K562 (cell line): ENCODE measurements around the gene PTPRG.

ENCODE experiments used
- CTCF ChIP-seq, 3 experiments: IDR thresholded peaks in 2 of 3; conservative IDR thresholded peaks in 1 of 3; 2 replicates each; pipeline ENCODE4 v1.5.1; 2011 to 2012; ENCODE audit warnings: low read length in 3 of 3, mild to moderate bottlenecking in 3 of 3, control low read depth in 2 of 3, improper control_type of control experiment in 1 of 3, inconsistent platforms in 1 of 3, low read depth in 1 of 3, mixed read lengths in 1 of 3, moderate library complexity in 1 of 3; ENCODE audit not compliant: insufficient read depth in 2 of 3
- EZH2 ChIP-seq: IDR thresholded peaks from 2 replicates; pipeline ENCODE4 v1.6.1; 2012; ENCODE audit warnings: low read depth, mild to moderate bottlenecking, inconsistent platforms, low read length, borderline replicate concordance
- FOXK1 ChIP-seq: sonication (generic); formaldehyde crosslinking; IDR thresholded peaks from 2 replicates; pipeline ENCODE4 v1.8.0; 2022; ENCODE audit warnings: missing genetic modification reagents, mild to moderate bottlenecking, borderline replicate concordance
- GTF2F1 ChIP-seq: IDR thresholded peaks from 2 replicates; pipeline ENCODE4 v1.6.1; 2011; ENCODE audit warnings: low read depth, low read length, improper control_type of control experiment
- HDAC2 ChIP-seq: fragments of 450-650 bp; IDR thresholded peaks from 2 replicates; pipeline ENCODE4 v1.6.1; 2016; ENCODE audit warnings: mild to moderate bottlenecking
- KLF16 ChIP-seq: IDR thresholded peaks from 2 replicates; pipeline ENCODE4 v1.6.1; 2016; ENCODE audit warnings: antibody characterized with exemption
- RFX5 ChIP-seq: IDR thresholded peaks from 2 replicates; pipeline ENCODE4 v1.6.1; 2011; ENCODE audit warnings: low read depth, mild to moderate bottlenecking, improper control_type of control experiment, low read length
- SIN3B ChIP-seq: fragments of 450-650 bp; IDR thresholded peaks from 2 replicates; pipeline ENCODE4 v1.6.1; 2017; ENCODE audit warnings: low read depth, mild to moderate bottlenecking, moderate library complexity
- TGIF2 ChIP-seq: sonication (generic); formaldehyde crosslinking; IDR thresholded peaks from 2 replicates; pipeline ENCODE4 v1.8.1; 2022; ENCODE audit warnings: mild to moderate bottlenecking, missing genetic modification reagents, moderate library complexity
- ZBTB17 ChIP-seq: fragments of 450-650 bp; formaldehyde crosslinking; IDR thresholded peaks from 2 replicates; pipeline ENCODE4 v1.4.0; 2020; ENCODE audit warnings: mild to moderate bottlenecking
- ZNF384 ChIP-seq: IDR thresholded peaks from 2 replicates; pipeline ENCODE4 v1.6.1; 2012; ENCODE audit warnings: low read depth, low read length, improper control_type of control experiment
- TF ChIP-seq, protein P1 (sequence below): sonication (generic); formaldehyde crosslinking; IDR thresholded peaks from 2 replicates; pipeline ENCODE4 v1.8.1; 2023; ENCODE audit warnings: mild to moderate bottlenecking, missing genetic modification reagents, moderate library complexity

DNA sequence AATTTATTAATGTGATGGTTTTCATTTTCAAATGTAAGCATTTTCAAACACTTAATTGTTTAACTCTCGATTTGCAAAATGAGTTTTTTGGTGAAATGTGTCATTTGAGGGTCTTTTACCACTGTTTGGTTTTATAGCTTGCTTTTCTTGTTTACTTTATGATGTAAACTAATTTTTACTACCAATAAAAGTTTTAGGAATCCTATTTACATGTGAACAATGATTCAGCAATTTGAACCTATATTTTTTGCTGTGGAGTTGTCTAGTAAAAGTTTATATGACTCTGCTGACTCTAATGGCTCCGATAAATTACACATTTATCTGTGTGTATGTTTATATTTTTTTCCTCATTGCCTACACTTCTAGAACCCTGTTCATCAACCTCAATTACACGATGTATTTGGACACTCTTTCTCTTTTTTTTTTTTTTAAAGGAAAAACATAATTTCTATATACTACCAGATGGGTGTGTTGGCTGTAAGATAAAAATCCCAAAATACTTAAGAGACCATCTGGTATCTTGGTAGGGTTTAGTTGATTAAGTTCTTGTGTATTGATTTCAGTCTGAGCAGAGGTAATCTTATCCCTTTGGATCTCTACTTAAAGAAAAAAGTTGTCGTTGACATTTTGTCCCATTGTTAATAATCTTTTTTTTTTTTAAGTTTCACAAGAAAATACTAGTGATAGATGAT lies 89.5 kb downstream of the PTPRG start:
- TF ChIP-seq ZBTB17 (CRISPR knock-in tag) (no peak), GTF2F1 (no peak), RFX5 (no peak), ZNF384 (no peak), KLF16 (no peak), FOXK1 (CRISPR knock-in tag) (no peak), EZH2 (no peak), HDAC2 (no peak), SIN3B (no peak), TGIF2 (no peak), CTCF (IDR thresholded peaks at IDR 0.05 in 2 of 3, conservative IDR thresholded peaks at IDR 0.05 in 1 of 3; ENCODE audit: insufficient read depth in 2 of 3, low read depth in 1 of 3, low read length in 3 of 3) (no peak)
- TF ChIP-seq, protein P1, sequence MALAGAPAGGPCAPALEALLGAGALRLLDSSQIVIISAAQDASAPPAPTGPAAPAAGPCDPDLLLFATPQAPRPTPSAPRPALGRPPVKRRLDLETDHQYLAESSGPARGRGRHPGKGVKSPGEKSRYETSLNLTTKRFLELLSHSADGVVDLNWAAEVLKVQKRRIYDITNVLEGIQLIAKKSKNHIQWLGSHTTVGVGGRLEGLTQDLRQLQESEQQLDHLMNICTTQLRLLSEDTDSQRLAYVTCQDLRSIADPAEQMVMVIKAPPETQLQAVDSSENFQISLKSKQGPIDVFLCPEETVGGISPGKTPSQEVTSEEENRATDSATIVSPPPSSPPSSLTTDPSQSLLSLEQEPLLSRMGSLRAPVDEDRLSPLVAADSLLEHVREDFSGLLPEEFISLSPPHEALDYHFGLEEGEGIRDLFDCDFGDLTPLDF (CRISPR knock-in tag), result no peak
